ENCODE measurements around the gene TNRC18.
"Not testable (repeated sequence)": the region's sequence is repeated elsewhere in the genome, so short reads cannot be mapped to it uniquely, and the experiment has no call there.

The TNRC18 gene

GRCh38 chr7:5423306-5423975, at the start of gene TNRC18:
Gene TNRC18, minus strand, starts transcription at chr7:5423834. Its CDS starts 2,588 bp downstream, at chr7:5421246.
- DNase-seq, result no peak

GRCh38 chr7:5472432-5473315, 49.0 kb upstream of the TNRC18 start:
- DNase-seq, result peak; percentile 91

GRCh38 chr7:5471623-5472022, 48.0 kb upstream of the TNRC18 start:
- not testable (repeated sequence) for DNase-seq

GRCh38 chr7:5470816-5471215, 47.2 kb upstream of the TNRC18 start:
- DNase-seq, result no peak

GRCh38 chr7:5470167-5470532, 46.5 kb upstream of the TNRC18 start:
- no peak for DNase-seq

- DNase-seq, result no peak
These were observed 45.9 kb upstream of the TNRC18 start for GRCh38 chr7:5469375-5470166.

- no peak for DNase-seq
These were observed 44.0 kb upstream of the TNRC18 start for GRCh38 chr7:5467645-5468044.

- DNase-seq, result no peak
These were observed 42.9 kb upstream of the TNRC18 start for GRCh38 chr7:5466551-5466950.

- DNase-seq, result no peak
These were observed 39.4 kb upstream of the TNRC18 start for GRCh38 chr7:5463031-5463430.

GRCh38 chr7:5462216-5462615, 38.6 kb upstream of the TNRC18 start:
- peak; percentile 73 for DNase-seq

- peak; percentile 77 for DNase-seq
These were observed 35.4 kb upstream of the TNRC18 start for GRCh38 chr7:5458921-5459480.

- no peak for DNase-seq
These were observed 33.7 kb upstream of the TNRC18 start for GRCh38 chr7:5457245-5457735.

- no peak for DNase-seq
These were observed 32.8 kb upstream of the TNRC18 start for GRCh38 chr7:5456409-5456808.

GRCh38 chr7:5455581-5456219, 32.1 kb upstream of the TNRC18 start:
- DNase-seq, result peak; percentile 54

GRCh38 chr7:5455175-5455574, 31.5 kb upstream of the TNRC18 start:
- no peak for DNase-seq

- DNase-seq, result no peak
These were observed 30.9 kb upstream of the TNRC18 start for GRCh38 chr7:5454485-5454884.

- DNase-seq, result no peak
These were observed 30.0 kb upstream of the TNRC18 start for GRCh38 chr7:5453566-5454075.

- DNase-seq, result peak; percentile 87
These were observed 29.4 kb upstream of the TNRC18 start for GRCh38 chr7:5452937-5453540.

GRCh38 chr7:5452470-5452899, 28.9 kb upstream of the TNRC18 start:
- DNase-seq, result peak; percentile 82

- DNase-seq, result no peak
These were observed 27.8 kb upstream of the TNRC18 start for GRCh38 chr7:5451391-5451790.

- DNase-seq, result peak; percentile 75
These were observed 27.1 kb upstream of the TNRC18 start for GRCh38 chr7:5450549-5451327.
